Stimulated activated CD4-positive, alpha-beta T cell treated with anti-CD3 and anti-CD28 coated beads, Interleukin-15, amount 100 ng/mL, for 1 hour (primary cell): Measurements from ENCODE around the gene HTR3C.

Source experiments
- DNase-seq, 2 donors: peaks; one replicate each; pipeline ENCODE4 v3.0.0-alpha.2; 2020; ENCODE audit warnings: low read depth in 1 of 2, low spot score in 1 of 2

Gene HTR3C

DNA sequence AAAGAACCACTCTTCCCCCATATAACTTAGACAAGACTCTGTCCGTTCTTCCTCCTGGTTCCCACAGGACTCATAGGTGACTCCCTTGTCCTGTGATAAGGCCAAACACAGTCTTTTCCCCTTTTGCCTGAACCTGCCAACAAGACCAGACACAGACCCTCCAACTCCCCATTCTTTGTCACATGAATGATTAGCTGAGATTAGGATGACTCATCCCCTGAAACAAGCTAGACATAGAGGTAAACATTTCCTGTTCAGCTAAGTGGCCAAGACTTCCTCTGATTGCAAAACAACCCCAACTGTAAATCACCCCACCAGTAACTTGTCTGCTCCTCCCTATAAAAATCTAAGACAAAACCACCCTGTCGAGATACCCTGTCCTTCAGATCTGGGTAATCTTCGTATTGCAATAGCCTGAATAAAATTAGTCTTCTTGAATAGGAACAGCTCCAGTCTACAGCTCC lies 32.6 kb downstream of the HTR3C start:
- no peak for DNase-seq

DNA sequence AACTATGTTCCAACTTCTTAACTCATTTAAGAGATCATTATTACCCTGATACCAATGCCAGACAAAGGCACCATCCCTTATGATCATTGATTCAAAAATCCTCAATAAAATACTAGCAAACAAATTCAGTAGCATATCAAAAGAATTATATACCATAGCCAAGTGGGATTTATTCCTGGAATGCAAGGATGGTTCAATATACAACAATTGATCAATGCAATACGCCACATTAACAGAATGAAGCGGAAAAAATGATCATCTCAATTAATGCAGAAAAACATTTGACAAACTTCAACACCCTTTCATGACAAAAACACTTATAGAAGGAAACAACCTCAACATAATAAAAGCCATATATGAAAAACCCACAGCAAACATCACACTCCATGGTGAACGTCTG lies 39.4 kb downstream of the HTR3C start:
- DNase-seq: no peak

DNA sequence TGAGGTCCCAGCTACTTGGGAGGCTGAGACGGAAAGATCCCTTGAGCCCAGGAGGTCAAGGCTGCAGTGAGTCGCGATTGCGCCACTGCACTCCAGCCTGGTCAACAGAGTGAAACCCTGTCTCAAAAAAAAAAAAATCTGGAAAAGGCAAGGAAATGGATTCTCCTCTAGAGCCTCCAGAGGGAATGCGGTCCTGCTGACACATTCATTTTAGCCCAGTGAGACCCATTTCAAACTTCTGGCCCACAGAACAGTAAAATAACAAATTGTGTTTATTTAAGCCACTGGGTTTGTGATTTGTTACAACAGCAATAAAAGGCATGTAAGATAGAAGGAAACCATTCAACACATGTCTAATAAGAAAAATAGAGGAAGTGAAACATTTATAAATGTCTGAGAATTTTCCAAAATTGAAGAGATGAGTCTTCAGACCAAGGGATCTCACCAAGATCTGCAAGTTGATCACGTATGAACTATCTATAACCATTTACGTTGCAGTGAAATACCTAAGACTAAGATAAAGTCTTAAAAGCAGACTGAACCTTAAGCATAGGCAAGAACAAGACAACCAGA lies 44.0 kb downstream of the HTR3C start, which contains the start of gene HTR3E:
HTR3E (plus strand) TSS at position 254 of the 573 bp plus-strand sequence. CDS start 466 bp downstream, outside the sequence.
- DNase-seq: no peak

DNA sequence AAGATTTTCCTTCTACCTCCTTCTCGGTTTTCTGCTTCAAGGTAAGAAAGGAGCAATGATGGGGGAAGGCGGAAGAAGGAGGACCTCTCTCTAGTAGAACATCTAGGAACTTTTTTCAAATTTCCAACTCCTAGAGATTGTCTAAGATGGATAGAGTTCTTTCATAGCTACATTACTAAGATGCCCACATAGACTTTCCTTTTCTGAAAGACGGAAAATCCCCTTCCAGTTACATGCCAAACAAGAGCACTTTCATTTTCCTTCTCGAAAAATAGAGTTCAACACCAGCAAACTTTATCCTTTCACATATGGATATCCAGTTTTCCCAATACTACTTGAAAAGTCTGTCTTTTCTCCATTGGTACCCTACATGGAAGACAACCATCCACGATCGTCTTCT lies 44.7 kb downstream of the HTR3C start:
- no peak for DNase-seq

DNA sequence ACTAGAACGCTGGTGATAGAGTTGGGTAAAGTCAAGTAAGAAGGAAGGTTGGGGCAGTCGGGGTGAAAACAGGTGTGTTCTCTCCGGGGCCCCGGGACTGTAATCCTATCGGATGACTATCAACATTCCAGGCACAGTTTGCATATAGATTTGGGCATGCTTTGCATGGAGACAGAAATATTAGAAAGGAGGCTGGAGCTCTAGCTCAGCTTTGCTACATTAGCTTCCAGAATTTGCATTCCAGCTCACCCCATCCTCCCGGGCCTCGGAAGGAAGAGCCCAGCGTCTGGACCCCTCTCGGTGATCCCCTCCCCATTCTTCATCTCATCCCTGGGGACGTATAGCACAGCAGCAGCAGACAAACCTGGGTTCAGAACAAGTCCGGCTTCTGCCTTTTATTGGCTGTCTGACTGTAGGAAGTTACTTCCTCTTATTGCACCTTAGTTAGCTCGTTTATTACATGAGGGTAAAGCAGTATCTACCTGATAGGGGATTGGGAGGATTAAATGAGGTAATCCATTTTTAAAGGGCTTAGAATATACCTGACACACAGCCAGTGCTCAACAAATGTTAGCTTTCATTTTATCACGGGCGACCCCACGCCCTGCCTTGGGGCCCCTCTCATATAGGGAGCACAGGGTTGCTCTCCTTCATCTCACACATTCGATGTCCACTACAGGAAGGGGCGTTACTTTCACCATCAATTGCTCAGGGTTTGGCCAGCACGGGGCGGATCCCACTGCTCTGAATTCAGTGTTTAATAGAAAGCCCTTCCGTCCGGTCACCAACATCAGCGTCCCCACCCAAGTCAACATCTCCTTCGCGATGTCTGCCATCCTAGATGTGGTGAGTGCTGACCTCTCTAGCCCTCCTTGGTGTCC lies 47.2 kb downstream of the HTR3C start:
- DNase-seq: no peak
